GM23338 (cell line): ENCODE data around the gene USP6NL. TPM values are rescaled to one million over a fixed set of nuclear protein-coding genes. Genes with fewer than 3 reads are reported as not detected.

Experiments used
- ATAC-seq: fragments of 200-7000 bp; cut with Tn5 transposase; 3 replicates; pipeline ENCODE4 v1.9.1; 2020
- DNase-seq: peaks from one replicate; pipeline ENCODE4 v3.0.0-alpha.2; 2015; ENCODE audit warnings: low spot score
- H2AFZ ChIP-seq: fragments of 200-600 bp; sonication (generic); 2 replicates; pipeline ENCODE4 v1.8.0; 2016; ENCODE audit warnings: antibody characterized with exemption, mild to moderate bottlenecking, moderate library complexity
- H3F3A ChIP-seq: fragments of 200-600 bp; sonication (generic); replicated peaks from 2 replicates; pipeline ENCODE4 v1.8.0; 2017; ENCODE audit warnings: antibody characterized with exemption, mixed run types, low read depth
- H3K27ac ChIP-seq: fragments of 200-600 bp; sonication (generic); 2 replicates; pipeline ENCODE4 v1.6.1; 2016; ENCODE audit warnings: low read depth
- H3K27me3 ChIP-seq: fragments of 200-600 bp; sonication (generic); 2 replicates; pipeline ENCODE4 v1.8.0; 2016; ENCODE audit warnings: mild to moderate bottlenecking, mixed run types, moderate library complexity; ENCODE audit not compliant: insufficient read depth
- H3K36me3 ChIP-seq: fragments of 200-600 bp; sonication (generic); 2 replicates; pipeline ENCODE4 v1.8.0; 2016; ENCODE audit warnings: mild to moderate bottlenecking; ENCODE audit not compliant: insufficient read depth
- H3K4me1 ChIP-seq: fragments of 200-600 bp; sonication (generic); 2 replicates; pipeline ENCODE4 v1.8.0; 2016; ENCODE audit warnings: mild to moderate bottlenecking, moderate library complexity; ENCODE audit not compliant: insufficient read depth
- H3K4me2 ChIP-seq: fragments of 200-600 bp; sonication (generic); 2 replicates; pipeline ENCODE4 v1.7.1; 2017; ENCODE audit warnings: mixed run types
- H3K4me3 ChIP-seq: fragments of 200-600 bp; sonication (generic); 2 replicates; pipeline ENCODE4 v1.6.1; 2016; ENCODE audit warnings: mixed run types
- H3K79me2 ChIP-seq: fragments of 200-600 bp; sonication (generic); replicated peaks from 2 replicates; pipeline ENCODE4 v1.8.0; 2017; ENCODE audit warnings: mild to moderate bottlenecking; ENCODE audit not compliant: insufficient read depth
- H3K9me2 ChIP-seq: fragments of 200-600 bp; sonication (generic); 2 replicates; pipeline ENCODE4 v1.8.0; 2017; ENCODE audit not compliant: insufficient read depth
- H4K20me1 ChIP-seq: fragments of 200-600 bp; sonication (generic); replicated peaks from 2 replicates; pipeline ENCODE4 v1.8.0; 2017; ENCODE audit warnings: mild to moderate bottlenecking; ENCODE audit not compliant: insufficient read depth
- H3K27ac Mint-ChIP-seq: 2 replicates; pipeline ENCODE4 v1.8.0; 2020; ENCODE audit warnings: inconsistent platforms, mild to moderate bottlenecking, moderate library complexity, mixed read lengths
- H3K27me3 Mint-ChIP-seq: 3 replicates; pipeline ENCODE4 v1.8.0; 2022; ENCODE audit warnings: low read depth, mild to moderate bottlenecking, moderate library complexity, mixed read lengths, inconsistent platforms; ENCODE audit not compliant: insufficient read depth, poor library complexity
- H3K36me3 Mint-ChIP-seq: 3 replicates; pipeline ENCODE4 v1.8.0; 2021; ENCODE audit warnings: low read depth, mild to moderate bottlenecking, inconsistent platforms, moderate library complexity, mixed read lengths
- H3K4me1 Mint-ChIP-seq: 3 replicates; pipeline ENCODE4 v1.8.0; 2020; ENCODE audit warnings: mild to moderate bottlenecking, inconsistent platforms, mixed read lengths
- H3K4me3 Mint-ChIP-seq: 3 replicates; pipeline ENCODE4 v1.8.0; 2021; ENCODE audit warnings: moderate library complexity, mild to moderate bottlenecking, inconsistent platforms, mixed read lengths
- H3K9me3 Mint-ChIP-seq: 3 replicates; pipeline ENCODE4 v1.8.0; 2020; ENCODE audit warnings: moderate library complexity, mild to moderate bottlenecking, inconsistent platforms, mixed read lengths
- EZH2 ChIP-seq: fragments of 200-600 bp; sonication (generic); IDR thresholded peaks from one replicate; pipeline ENCODE4 v1.8.0; 2017; ENCODE audit warnings: antibody characterized with exemption, mild to moderate bottlenecking, low read depth; ENCODE audit not compliant: unreplicated experiment
- EZH2phosphoT487 ChIP-seq: fragments of 200-600 bp; sonication (generic); IDR thresholded peaks from one replicate; pipeline ENCODE4 v1.8.1; 2018; ENCODE audit warnings: antibody characterized with exemption; ENCODE audit not compliant: unreplicated experiment
- JUNB ChIP-seq: IDR thresholded peaks from one replicate; pipeline ENCODE4 v1.6.1; 2016; ENCODE audit warnings: antibody characterized with exemption; ENCODE audit not compliant: unreplicated experiment
- NANOG ChIP-seq: IDR thresholded peaks from 2 replicates; pipeline ENCODE4 v1.6.1; 2016; ENCODE audit warnings: antibody characterized with exemption, borderline replicate concordance
- ZNF114 ChIP-seq: fragments of 250-450 bp; sonication (Bioruptor Pico); IDR thresholded peaks from 2 replicates; pipeline ENCODE4 v1.5.0; 2020; ENCODE audit warnings: mild to moderate bottlenecking, moderate library complexity
- ZNF331 ChIP-seq: fragments of 250-450 bp; sonication (Bioruptor Pico); IDR thresholded peaks from 2 replicates; pipeline ENCODE4 v1.5.0; 2020; ENCODE audit warnings: low read depth, mild to moderate bottlenecking, moderate library complexity
- polyA plus RNA-seq: library from polyadenylated mRNA; unstranded; fragments of >200 nt; fragmentation: Nextera tagmentation; extraction: Ambion mirVana; gene quantifications from 2 replicates; pipeline ENCODE4 v1.2.1, GENCODE V29; 2016
- total RNA-seq: library from RNA; depleted of rRNA; stranded (reverse); fragments of >200 nt; shearing (Covaris generic); gene quantifications from 2 replicates; pipeline ENCODE4 v1.2.3, GENCODE V29; 2014
- TF ChIP-seq, protein P1 (sequence below): fragments of 250-450 bp; sonication (Bioruptor Pico); IDR thresholded peaks from 2 replicates; pipeline ENCODE4 v1.5.0; 2020; ENCODE audit warnings: mild to moderate bottlenecking, moderate library complexity
- TF ChIP-seq, protein P2 (sequence below), 2 experiments: fragments of 200-600 bp in 1 of 2; sonication (generic) in 1 of 2; conservative IDR thresholded peaks; 2 replicates each; pipeline versions ENCODE4 v1.5.1 to v1.6.1; 2016 to 2017; ENCODE audit warnings: antibody characterized with exemption in 2 of 2, low read depth in 2 of 2, mild to moderate bottlenecking in 2 of 2, moderate library complexity in 1 of 2

Gene USP6NL
- total and polyA plus RNA-seq, 2 experiments from 2014 or later = 8.1 to 29.7 TPM

DNA sequence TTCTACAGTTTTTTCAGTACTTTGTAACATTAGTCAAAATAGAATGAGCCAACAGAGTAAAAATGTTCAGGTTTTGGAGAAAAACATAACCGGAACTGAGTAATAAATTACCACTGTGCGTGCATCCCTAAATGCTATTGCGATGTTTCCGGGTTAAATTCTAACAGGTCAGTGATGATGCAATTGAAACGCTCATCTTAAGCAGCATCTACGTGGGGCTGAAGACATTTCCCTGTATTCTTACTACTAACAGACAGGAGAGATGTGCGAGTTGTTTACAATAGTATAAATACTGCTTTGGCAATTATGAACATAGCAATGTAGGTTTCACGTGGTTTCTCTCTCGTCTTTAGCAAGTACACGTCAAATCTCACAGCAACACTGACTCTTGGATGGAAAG lies 149.4 kb downstream of the USP6NL start (continued):
- TF ChIP-seq, protein P1, sequence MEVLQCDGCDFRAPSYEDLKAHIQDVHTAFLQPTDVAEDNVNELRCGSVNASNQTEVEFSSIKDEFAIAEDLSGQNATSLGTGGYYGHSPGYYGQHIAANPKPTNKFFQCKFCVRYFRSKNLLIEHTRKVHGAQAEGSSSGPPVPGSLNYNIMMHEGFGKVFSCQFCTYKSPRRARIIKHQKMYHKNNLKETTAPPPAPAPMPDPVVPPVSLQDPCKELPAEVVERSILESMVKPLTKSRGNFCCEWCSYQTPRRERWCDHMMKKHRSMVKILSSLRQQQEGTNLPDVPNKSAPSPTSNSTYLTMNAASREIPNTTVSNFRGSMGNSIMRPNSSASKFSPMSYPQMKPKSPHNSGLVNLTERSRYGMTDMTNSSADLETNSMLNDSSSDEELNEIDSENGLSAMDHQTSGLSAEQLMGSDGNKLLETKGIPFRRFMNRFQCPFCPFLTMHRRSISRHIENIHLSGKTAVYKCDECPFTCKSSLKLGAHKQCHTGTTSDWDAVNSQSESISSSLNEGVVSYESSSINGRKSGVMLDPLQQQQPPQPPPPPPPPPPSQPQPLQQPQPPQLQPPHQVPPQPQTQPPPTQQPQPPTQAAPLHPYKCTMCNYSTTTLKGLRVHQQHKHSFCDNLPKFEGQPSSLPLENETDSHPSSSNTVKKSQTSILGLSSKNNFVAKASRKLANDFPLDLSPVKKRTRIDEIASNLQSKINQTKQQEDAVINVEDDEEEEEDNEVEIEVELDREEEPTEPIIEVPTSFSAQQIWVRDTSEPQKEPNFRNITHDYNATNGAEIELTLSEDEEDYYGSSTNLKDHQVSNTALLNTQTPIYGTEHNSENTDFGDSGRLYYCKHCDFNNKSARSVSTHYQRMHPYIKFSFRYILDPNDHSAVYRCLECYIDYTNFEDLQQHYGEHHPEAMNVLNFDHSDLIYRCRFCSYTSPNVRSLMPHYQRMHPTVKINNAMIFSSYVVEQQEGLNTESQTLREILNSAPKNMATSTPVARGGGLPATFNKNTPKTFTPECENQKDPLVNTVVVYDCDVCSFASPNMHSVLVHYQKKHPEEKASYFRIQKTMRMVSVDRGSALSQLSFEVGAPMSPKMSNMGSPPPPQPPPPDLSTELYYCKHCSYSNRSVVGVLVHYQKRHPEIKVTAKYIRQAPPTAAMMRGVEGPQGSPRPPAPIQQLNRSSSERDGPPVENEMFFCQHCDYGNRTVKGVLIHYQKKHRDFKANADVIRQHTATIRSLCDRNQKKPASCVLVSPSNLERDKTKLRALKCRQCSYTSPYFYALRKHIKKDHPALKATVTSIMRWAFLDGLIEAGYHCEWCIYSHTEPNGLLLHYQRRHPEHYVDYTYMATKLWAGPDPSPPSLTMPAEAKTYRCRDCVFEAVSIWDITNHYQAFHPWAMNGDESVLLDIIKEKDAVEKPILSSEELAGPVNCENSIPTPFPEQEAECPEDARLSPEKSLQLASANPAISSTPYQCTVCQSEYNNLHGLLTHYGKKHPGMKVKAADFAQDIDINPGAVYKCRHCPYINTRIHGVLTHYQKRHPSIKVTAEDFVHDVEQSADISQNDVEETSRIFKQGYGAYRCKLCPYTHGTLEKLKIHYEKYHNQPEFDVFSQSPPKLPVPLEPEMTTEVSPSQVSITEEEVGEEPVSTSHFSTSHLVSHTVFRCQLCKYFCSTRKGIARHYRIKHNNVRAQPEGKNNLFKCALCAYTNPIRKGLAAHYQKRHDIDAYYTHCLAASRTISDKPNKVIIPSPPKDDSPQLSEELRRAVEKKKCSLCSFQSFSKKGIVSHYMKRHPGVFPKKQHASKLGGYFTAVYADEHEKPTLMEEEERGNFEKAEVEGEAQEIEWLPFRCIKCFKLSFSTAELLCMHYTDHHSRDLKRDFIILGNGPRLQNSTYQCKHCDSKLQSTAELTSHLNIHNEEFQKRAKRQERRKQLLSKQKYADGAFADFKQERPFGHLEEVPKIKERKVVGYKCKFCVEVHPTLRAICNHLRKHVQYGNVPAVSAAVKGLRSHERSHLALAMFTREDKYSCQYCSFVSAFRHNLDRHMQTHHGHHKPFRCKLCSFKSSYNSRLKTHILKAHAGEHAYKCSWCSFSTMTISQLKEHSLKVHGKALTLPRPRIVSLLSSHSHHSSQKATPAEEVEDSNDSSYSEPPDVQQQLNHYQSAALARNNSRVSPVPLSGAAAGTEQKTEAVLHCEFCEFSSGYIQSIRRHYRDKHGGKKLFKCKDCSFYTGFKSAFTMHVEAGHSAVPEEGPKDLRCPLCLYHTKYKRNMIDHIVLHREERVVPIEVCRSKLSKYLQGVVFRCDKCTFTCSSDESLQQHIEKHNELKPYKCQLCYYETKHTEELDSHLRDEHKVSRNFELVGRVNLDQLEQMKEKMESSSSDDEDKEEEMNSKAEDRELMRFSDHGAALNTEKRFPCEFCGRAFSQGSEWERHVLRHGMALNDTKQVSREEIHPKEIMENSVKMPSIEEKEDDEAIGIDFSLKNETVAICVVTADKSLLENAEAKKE = no peak
- TF ChIP-seq NANOG (no peak), EZH2phosphoT487 (no peak), EZH2 (no peak), ZNF331 (CRISPR knock-in tag) (no peak), ZNF114 (CRISPR knock-in tag) (no peak), JUNB (no peak)
- TF ChIP-seq, protein P2, sequence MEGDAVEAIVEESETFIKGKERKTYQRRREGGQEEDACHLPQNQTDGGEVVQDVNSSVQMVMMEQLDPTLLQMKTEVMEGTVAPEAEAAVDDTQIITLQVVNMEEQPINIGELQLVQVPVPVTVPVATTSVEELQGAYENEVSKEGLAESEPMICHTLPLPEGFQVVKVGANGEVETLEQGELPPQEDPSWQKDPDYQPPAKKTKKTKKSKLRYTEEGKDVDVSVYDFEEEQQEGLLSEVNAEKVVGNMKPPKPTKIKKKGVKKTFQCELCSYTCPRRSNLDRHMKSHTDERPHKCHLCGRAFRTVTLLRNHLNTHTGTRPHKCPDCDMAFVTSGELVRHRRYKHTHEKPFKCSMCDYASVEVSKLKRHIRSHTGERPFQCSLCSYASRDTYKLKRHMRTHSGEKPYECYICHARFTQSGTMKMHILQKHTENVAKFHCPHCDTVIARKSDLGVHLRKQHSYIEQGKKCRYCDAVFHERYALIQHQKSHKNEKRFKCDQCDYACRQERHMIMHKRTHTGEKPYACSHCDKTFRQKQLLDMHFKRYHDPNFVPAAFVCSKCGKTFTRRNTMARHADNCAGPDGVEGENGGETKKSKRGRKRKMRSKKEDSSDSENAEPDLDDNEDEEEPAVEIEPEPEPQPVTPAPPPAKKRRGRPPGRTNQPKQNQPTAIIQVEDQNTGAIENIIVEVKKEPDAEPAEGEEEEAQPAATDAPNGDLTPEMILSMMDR (conservative IDR thresholded peaks at IDR 0.05; ENCODE audit: low read depth in 2 of 2) = no peak

DNA sequence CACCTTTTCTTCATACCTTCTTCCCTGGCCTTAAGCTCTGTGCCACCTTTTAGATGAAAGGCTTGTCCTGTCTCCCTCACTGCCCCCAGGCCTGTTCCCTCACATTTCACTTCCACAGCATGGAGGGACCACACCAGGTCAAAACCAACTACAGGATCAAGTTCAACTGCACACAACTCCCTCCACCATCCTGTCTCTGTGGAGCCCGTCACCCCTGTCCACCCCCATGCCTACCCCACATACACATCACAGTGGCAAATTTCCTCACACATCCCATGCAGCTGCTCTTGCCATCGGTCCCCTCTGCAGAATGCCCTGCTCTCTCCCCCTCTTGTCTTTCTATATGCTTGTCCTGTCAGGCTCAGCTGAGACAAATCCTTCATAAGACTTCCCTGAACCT lies 154.1 kb downstream of the USP6NL start:
- ATAC-seq = no peak
- DNase-seq = no peak
- H3K79me2 ChIP-seq = no peaks in the 10 kb centered on the region
- no peaks in the 10 kb centered on the region for H3K27me3 ChIP-seq
- H3K4me1 ChIP-seq = no peaks in the 10 kb centered on the region
- H3K36me3 Mint-ChIP-seq = peaks cover 9% of the 10 kb centered on the region
- no peaks in the 10 kb centered on the region for H3K9me3 Mint-ChIP-seq
- no peak overlapping the region for H3K4me3 ChIP-seq
- no peak overlapping the region for H2AFZ ChIP-seq
- H3K4me2 ChIP-seq = no peak overlapping the region
- H3K27ac Mint-ChIP-seq = no peak overlapping the region
- H3K4me3 Mint-ChIP-seq = no peak overlapping the region
- H3K4me1 Mint-ChIP-seq = peaks cover 13% of the 10 kb centered on the region
- no peaks in the 10 kb centered on the region for H3K36me3 ChIP-seq
- H3K27me3 Mint-ChIP-seq = peaks cover 6% of the 10 kb centered on the region
- H3F3A ChIP-seq = no peaks in the 10 kb centered on the region
- H4K20me1 ChIP-seq = no peaks in the 10 kb centered on the region
- H3K9me2 ChIP-seq = no peaks in the 10 kb centered on the region
- H3K27ac ChIP-seq = no peak overlapping the region
- TF ChIP-seq, protein P2 (conservative IDR thresholded peaks at IDR 0.05; ENCODE audit: low read depth in 2 of 2) = no peak
- TF ChIP-seq JUNB = no peak
- TF ChIP-seq ZNF331 (CRISPR knock-in tag) = no peak
- TF ChIP-seq EZH2 = no peak
